Medulla oblongata (tissue), 1 donor: ENCODE results near the gene ADAM33.

Experiments used
- DNase-seq: peaks from one replicate; pipeline ENCODE4 v3.0.0-alpha.2; 2015; ENCODE audit errors: extremely low spot score

ADAM33 gene

DNA sequence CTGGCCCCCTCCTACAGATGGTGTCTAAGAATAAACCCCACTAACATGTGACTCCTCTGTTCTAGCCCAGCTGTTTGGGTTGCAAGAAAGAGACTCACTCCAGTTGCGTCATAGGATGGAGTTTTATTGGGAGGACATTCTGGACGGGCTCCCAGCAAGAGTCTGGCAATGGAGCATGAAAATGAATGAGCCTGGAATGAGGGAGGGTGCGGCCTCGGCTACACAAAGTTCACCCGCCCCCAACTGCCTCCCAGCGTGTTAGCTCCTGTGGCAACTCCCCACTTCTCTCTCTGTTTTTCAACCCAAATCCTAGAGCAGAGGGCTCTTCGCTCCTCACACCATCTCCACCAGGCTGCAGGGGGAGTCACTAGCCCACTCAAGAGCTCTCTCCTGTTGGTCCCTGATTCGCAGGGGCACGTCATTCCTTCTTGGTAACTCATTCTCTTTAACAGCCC lies 5.1 kb upstream of the ADAM33 start:
- DNase-seq = peak; percentile 84

DNA sequence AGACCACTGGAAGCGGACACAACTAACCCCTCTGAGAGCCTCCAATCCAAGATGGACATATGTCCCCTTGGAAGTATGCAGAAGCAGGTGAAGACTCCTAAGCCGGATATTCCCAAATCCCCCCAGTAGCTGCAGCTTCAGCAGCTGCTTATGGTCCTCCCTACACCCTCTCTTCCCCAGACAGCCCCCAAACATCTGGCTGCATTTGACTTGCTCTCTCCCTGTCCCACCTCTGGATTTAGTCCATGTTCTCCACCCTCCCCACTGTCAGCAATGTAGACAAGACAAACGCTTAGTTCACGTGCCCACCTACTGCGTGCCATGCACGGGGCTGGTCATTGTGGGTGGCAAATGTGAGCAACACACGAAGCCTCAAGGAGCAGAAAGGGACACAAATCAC lies 4.6 kb upstream of the ADAM33 start:
- no peak for DNase-seq

DNA sequence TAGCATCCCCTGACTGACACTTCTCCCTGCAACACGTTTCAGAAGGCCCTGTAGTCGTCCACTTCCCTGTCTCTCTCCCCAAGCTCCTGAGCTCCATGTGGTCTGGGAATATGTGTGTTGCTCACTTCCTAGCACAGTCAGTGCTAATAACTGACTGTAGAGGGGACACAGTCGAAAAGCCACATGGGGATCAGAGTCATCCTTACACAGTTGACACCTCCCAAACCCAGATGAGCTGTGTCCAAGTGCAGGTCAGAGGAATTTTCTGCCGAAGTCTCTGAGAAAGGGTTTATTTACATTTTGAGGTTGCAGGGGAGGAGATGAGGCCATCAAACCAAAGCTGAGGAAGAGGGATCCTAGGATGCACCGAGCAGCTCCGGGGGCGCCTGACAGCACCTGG lies 3.5 kb upstream of the ADAM33 start:
- no peak for DNase-seq

DNA sequence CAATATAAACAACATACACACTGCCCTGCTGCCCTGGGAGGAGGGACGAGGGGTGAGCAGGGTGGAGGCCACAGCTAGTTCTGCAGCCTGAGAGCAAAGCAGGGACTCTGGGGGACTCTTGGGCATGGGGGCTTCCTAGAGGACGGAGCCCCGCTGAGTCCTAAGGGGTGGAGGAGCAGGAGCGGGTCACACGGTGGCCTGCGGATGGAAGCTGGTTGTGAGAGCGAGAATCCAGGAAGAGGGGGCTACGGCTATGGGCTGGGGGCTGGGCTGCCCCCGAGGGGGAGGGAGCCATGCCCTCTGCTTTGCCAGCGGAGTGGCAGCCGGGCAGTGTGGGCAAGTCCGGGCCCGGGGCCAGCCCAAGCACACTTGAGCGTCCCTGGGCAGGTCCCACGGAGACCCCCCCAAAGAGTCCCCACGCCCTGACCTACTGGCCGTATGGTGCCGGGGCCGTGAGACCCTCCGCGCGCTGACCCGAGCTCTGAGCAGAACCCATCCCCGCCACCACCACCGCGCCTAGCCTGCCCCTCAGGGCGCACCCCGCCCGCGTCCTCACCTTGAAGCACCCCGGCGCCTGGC lies 369 bp downstream of the ADAM33 start:
- no peak for DNase-seq

DNA sequence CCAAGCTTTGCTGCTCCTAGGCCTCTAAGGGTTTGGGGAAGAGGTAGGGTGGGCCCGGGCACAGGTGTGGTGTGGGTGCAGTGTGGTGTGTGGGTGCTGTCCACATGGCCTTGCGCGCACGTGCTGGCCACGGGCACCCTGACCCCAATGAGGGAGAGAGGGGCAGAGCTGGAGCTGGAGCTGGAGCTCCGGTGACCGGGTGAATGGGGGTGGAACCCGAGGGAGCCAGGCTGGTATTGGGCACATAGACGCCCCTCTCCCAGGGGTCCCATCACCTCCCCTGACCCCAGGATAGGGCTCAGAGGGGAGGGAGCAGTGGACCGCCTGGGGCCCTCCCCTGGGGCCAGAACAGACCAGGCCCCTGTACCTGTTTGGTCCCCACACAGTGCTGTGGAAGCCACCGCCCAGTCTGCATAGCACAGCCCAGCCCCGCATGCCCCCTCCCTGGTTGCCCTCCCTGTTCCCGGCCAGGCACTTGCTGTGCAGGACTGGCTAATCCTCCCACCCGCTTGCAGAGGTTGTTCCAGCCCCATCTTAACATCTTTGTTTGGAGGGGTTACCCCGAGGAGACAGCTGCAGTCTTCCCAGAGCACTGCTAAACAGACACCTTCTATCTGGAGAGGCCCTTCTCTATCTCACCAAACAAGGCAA lies 984 bp downstream of the ADAM33 start:
- DNase-seq = no peak

DNA sequence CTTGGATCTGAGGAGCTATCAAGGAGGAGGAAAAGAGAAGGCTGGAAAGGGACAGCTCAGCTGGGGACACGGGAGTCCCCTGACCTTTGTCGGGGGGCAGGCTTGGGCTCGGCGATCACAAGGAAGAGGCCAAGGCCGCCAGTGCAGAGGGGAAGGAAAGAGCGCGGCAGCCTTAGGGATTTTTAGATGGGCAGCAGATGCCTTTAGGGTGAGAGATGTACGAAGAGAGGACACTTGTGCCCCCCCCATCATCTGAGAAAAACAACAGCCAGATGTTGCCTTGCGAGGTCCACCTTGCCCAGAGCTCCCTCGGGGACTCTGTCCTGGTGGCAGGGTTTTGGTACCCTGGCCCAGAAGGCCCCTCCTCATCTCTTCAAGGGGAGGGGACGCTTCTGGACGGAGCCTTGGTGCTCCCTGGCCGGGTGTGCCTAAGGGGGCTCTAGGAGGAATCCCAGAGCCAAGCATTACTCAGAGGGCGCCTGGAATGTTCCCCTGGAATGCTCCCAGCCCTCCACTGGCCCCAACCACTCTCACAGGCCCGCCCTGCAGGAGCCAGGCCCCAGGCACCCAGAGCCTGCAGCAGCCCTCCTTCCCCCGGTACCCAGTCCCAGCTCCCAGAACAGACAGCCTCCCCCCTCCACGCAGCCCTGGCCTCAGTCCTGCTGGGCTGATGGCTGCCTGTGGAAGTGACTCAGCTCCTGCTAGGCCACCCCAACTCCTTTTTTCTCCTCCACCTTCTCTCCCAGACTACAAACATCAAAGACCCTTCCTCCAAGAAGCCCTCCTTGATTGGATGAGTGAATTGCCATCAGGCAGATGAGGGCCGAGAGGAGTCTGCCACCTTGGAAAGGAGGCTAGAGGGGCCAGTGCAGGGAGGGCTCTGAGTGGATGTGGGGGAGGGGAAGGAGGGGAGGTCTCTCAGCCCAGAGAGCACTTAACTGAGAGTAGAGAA lies 1.8 kb downstream of the ADAM33 start:
- DNase-seq = no peak

DNA sequence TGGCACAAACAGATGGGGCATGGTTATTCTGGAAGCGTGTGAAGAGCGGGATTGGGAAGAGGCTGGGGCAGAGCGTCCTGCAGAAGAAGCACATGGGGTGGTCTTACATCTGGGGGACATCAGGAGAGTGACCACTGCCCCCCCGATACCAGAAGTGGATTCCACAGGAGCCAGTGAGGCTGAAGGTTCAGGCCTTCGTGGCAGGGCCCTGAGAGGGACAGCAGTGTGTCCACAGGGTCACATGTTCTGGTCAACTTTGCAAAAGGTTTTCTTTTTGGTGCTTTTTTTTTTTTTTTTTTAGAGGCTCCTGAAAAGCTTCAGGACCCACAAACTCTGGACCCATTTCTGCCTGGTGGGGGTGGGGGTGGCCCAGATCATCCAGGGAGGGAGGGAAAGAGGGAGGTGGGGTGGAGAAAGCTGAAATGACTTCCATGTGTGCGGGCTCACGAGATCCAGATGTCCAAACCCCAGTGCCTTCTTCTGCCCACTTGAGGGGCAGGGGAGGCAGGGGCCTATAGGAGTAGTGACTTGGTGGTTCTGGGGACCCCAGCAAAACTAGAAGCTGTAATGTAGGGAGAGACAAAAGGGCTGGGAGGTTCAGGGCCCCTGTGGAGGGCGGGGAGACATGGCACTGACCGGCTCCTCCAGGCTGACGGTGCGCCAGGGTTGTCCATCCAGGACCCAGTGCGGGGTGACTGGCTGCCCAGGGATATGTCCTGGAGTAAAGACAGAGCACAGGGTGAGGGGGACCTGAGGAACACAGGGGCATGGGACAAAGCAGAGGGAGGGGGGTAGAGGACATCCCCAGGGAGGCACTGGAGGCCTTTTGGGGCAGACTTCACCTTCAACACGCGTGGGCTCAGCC lies 2.7 kb downstream of the ADAM33 start:
- DNase-seq = no peak

DNA sequence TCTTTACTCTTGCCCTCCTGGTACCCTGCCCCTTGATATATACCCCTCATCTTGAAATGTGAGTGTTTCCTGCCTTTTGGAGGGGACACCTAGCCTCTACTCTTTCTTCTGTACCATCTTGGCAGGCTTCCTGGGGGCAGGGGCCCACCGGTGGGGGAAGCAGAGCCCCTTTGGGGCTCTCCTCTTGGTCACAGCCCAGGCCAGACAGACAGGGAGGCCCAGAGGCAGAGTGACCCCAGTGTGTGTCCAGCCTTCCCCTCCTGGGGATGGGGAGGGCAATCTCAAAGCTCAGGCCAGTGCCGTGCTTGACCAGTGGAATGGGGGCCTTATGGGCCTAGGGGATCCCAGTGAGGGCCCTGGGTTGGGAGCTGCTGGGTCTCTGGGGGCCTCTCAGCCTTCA lies 3.6 kb downstream of the ADAM33 start:
- DNase-seq = no peak

DNA sequence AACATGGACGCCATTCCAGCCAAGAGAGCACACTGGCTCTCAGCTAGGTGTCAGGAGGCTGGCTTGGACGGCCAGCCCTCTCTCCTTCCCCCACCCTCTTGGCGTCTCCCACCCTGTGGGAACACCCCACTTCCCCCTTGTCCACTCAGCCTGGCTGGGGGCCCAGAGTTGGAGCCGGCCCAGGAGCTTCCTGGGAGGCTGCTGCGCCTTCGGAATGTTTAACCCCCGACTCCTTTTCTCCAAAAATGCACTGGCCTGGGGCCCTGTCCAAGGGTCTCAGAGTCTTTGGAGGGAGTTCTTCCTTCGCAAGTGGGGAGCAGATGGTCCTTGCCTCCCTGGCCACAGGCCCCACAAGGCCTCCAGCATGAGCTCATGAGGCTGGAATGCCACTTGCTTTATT lies 4.1 kb downstream of the ADAM33 start:
- DNase-seq = peak; percentile 47

DNA sequence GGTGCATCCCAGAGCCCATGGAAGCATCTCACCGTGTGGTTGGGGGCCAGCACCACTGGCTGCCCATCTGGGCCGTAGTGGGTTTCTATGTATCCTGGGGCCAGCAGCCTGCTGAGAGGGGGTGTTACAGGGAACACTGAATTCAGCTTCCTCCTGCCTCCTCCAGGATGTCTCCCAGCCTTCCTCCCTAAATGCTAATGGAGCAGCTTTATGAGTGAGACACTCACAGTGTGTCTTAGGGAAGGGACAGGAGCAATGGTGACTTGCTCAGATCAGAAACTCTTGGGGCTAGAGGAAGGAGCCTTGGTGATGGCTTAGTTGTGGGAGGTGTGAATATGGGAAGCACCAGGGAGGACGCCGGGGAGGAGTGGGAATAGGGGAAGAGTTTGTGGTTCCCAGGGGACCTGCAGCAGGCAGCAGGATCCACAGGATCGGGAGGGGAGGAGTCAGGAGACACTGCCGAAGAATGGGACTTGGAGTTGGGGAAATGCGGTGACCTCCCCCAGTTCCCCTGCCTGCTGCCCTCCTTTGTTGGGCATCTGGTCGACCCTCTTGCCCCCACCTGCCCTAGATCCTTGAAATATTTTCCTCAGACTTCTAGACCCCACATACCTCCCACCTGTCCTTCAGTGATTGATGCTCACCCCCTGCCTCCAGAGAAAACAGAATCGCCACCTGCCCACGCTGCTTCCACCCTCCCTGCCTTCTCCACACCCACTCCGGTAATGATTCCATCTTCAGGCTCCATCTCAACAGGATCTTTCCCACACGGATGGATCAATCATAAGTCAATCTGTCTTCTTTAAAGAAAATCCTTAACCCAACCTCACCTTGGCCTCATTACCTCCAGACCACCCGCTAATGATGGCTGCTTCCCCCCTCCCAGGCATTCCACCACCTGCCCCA lies 6.6 kb downstream of the ADAM33 start:
- DNase-seq = no peak

DNA sequence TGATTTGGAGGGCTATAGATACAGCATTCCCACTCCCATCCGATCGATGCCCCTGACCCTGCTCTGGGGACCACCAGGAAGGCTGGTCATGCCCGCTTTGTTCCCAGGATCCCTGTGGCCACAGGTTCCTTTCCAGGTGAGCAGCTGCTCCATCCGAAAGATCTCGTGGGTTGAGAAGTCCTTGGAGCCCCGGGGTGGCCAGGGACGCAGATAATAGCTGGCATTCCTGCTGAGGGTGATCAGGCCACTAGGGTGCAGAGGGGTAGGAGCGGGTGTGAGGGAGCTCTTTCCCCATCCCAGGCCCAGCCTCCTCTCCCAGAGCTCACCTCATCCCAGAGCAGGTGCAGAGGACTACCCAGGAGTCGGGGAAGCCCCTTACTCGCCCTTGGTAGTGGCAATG lies 7.4 kb downstream of the ADAM33 start:
- no peak for DNase-seq

DNA sequence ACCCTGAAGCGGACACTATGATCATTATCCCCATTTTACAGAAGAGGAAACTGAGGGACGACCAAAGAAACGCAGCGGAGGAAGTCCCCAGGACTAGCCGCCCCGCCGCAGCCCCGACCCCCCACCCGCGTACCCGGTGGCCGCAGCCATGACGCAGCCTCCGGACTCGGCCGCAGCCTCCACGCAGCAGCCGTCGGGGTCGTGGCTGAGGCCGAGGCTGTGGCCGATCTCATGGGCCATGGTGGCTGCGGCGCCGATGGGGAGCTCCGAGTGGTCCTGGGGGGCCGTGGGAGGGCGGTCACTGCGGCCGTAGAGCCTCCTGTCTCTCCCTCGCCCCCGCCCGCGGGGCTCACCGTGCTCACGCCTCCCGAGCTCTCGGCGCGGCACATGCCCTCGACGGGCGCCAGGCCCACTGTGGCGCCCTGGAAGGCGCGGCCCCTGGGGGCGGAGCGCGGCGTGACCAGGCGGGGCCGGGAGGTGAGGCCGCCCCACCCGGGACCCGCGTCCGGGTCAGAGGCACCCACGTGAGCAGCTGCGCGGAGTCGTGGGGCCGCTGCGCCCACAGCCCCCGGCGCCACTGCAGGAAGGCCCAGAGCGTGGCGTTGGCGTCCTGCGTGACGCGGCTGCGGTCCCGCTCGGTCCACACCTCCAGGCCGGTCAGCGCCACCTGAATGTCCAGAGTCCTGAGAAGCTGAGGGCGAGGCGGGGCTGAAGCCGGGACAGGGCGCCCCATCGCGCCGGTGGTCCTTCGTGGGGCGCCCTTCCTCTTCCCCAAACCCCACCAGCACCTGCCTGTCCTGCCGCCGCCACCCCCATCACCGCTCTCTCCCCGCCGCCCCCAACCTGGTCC lies 8.4 kb downstream of the ADAM33 start:
- no peak for DNase-seq

DNA sequence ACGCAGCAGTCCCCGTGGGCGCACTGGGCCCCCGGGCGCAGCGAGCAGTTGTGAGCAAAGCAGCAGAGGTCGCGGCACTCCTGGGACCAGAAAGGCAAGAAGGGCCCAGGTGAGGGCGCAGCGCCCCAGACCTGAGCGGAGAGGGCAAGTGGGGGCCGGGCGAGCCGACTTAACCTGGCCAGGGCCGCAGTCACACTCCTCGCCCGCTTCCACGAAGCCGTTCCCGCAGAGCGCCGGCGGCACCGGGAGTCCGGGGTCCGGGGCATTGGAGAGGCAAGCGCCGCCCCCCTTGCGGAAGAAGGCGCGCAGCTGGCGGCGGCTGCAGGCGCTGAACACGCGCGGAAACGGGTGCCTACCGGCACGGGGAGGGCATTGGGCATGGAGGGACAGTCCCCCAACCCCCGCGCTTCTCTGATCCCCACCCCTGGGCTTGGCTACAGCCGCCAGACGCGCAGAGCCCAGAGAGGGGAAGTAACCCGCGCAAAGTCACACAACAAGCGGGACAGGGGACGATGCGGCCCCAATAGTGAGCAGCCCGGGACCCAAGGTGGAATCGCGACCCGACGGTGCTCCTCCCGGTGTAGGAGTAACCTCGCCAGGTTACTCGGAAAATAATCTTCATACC lies 9.2 kb downstream of the ADAM33 start:
- DNase-seq = no peak

DNA sequence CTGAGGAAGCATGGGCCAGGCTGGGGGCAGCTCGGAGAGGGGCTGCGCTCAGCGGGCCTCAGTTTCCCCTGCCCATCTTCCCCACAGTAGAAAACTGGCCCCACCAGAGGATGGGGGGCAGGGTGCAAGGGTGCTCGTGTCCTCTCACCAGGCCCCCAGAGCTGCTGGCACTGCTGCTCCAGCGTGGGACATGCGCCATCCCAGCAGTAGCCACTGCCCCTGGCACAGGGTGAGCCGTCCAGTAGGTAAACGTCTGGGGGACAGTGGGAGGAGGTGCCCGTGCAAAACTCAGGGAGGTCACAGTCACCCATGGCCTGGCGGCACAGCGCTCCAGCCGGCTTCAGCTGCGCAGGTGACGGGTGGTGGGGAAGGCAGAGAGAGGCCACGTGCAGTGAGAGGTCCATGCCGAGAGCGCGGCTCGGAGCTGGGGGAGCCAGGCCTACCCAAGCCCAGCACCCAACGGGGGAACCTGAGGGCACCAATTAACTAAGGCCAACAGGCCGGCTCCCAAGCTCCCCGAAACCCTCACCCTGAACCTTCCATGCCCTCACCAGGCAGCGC lies 9.7 kb downstream of the ADAM33 start:
- no peak for DNase-seq

DNA sequence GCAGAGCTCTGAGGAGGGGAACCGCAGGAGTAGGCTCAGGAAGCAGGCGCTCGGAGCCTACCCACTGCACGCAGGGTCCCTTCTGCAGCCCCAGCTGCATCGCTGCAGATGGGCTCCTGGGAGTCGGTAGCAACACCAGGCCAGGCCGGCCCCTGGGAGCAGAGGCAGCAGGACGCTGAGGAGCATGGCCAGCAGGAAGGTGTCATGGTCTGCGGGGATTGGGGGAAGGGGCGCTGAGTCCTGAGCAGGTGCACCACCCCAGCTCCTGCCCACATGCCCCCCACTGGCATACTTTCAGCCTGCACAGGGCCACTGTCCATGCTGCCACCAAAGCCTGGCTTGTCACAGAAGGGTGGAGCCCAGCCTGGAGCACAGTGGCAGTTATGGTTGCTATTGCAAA lies 10.9 kb downstream of the ADAM33 start:
- DNase-seq = no peak

DNA sequence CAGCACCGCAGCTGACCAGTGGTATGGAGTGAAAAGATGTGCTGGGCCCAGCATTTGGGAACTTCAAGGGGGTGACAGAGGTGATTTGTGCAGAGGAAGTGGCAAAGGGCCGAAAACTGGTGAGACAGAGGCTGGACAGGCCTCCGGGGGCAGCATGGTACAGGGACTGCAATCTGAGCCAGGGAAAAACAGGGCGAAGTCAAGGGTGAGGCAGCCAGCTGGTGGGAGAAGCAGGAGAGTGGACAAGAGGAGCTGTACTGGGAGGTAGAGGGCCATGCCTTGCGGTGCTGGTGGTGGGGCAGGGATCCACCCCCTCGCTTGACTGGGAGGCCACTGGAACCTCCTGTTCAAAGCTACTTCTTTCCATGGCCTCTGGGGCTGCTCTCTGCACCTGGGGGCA lies 11.3 kb downstream of the ADAM33 start:
- no peak for DNase-seq

DNA sequence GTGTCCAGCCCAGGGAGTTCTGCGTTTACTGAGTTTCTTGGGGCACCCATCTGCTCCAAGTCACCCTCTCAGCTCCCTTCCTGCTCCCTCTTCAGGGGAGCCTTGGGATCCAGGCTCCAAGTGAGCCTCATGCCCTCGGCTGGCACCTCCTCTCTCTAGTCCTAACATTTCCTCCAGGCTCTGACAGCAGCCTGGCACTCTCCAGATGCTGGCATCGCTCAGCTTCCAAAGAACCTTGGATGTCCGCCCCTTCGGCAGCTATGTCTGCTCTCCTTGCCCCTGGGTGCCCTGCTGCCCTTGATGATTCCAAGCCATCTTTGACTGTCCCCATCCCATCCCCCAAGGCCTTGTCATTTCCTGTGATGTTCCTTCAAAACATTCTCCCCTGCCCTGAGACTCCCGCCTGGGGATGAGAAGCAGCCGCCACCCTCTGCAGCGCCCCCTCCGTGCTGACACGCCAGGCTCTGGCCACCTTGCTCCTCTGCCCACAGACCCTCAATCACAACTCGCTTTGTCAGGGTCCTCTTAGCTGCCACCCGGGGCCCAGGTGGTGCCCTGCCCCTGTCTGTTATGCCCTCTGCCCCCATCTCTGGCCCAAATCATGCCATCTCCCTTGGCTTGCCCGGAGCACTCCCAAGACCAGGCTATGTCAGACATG lies 12.0 kb downstream of the ADAM33 start:
- no peak for DNase-seq

DNA sequence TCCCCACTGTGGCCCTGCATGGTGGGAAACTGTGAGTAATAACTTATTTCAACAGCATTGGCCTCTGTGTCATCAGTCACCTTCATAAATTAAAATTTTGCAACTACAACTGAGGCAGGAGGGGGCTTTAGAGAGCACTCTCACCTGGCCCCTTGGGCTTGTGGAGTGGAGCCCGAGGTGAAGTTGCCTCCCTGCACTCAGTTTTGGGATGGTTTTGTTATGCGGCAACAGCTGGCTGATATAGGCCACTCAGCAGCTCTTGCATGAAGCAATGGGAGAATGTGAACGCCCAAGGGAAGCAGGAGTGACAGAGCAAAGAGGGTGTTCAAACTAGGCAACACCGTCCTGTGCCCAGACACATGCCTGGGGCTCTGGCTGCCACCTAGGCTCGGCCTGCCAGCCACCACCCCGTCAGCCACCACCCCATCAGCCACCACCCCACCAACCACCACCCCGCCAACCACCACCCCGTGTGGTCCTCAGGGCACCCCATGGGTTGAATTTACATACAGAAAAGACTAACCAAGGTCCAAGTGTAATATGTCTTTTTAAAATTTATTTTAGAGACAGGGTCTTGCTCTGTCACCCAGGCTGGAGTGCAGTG lies 14.3 kb downstream of the ADAM33 start:
- no peak for DNase-seq
